DOHH2 (cell line): ENCODE results near the gene CFAP221.

Experiments used
- H3F3A ChIP-seq: fragments of 200-600 bp; sonication (generic), shearing (Covaris generic); 2 replicates; pipeline ENCODE4 v1.6.0; 2016; ENCODE audit warnings: antibody characterized with exemption, mild to moderate bottlenecking; ENCODE audit not compliant: control insufficient read depth, insufficient read depth
- H3K27ac ChIP-seq: fragments of 200-600 bp; sonication (generic); 2 replicates; pipeline ENCODE4 v1.5.1; 2014; ENCODE audit warnings: low read depth, mild to moderate bottlenecking, low read length, moderate library complexity
- H3K27me3 ChIP-seq: fragments of 200-600 bp; sonication (generic); 2 replicates; pipeline ENCODE4 v1.6.1; 2014; ENCODE audit warnings: mild to moderate bottlenecking, low read length, mixed read lengths; ENCODE audit not compliant: control insufficient read depth
- H3K36me3 ChIP-seq: fragments of 200-600 bp; sonication (generic); 2 replicates; pipeline ENCODE4 v1.6.1; 2014; ENCODE audit warnings: mild to moderate bottlenecking, low read length, moderate library complexity, mixed read lengths; ENCODE audit not compliant: control insufficient read depth
- H3K4me1 ChIP-seq: fragments of 200-600 bp; sonication (generic); 2 replicates; pipeline ENCODE4 v1.6.1; 2014; ENCODE audit warnings: mild to moderate bottlenecking, low read length, mixed read lengths; ENCODE audit not compliant: control insufficient read depth
- H3K4me2 ChIP-seq: fragments of 200-600 bp; sonication (generic); 2 replicates; pipeline ENCODE4 v1.6.0; 2014; ENCODE audit warnings: mild to moderate bottlenecking, low read length, moderate library complexity
- H3K4me3 ChIP-seq: fragments of 200-600 bp; sonication (generic); 2 replicates; pipeline ENCODE4 v1.5.1; 2014; ENCODE audit warnings: mild to moderate bottlenecking, low read length, mixed read lengths
- H3K79me2 ChIP-seq: fragments of 200-600 bp; sonication (generic); 2 replicates; pipeline ENCODE4 v1.6.1; 2014; ENCODE audit warnings: mild to moderate bottlenecking, low read length, mixed read lengths; ENCODE audit not compliant: control insufficient read depth
- H3K9me2 ChIP-seq: fragments of 200-600 bp; sonication (generic); replicated peaks from 2 replicates; pipeline ENCODE4 v1.6.1; 2014; ENCODE audit warnings: mild to moderate bottlenecking, low read length, mixed read lengths; ENCODE audit not compliant: control insufficient read depth
- H3K9me3 ChIP-seq: fragments of 200-600 bp; sonication (generic); 2 replicates; pipeline ENCODE4 v1.6.1; 2014; ENCODE audit warnings: antibody characterized with exemption, low read length, mixed read lengths; ENCODE audit not compliant: control insufficient read depth, insufficient read depth
- H4K20me1 ChIP-seq: fragments of 200-600 bp; sonication (generic); 2 replicates; pipeline ENCODE4 v1.6.0; 2014; ENCODE audit warnings: low read depth, mild to moderate bottlenecking, antibody characterized with exemption, low read length, moderate library complexity; ENCODE audit not compliant: control insufficient read depth, insufficient read depth
- CTCF ChIP-seq: fragments of 200-600 bp; sonication (generic); IDR thresholded peaks from one replicate; pipeline ENCODE4 v1.5.1; 2014; ENCODE audit warnings: antibody characterized with exemption, mild to moderate bottlenecking, low read depth, low read length; ENCODE audit not compliant: poor library complexity, severe bottlenecking
- EZH2phosphoT487 ChIP-seq: fragments of 200-600 bp; sonication (generic); IDR thresholded peaks from 2 replicates; pipeline ENCODE4 v1.6.1; 2017; ENCODE audit warnings: borderline replicate concordance, mild to moderate bottlenecking, antibody characterized with exemption, low read length, moderate library complexity, mixed read lengths

The CFAP221 gene

GRCh38 chr2:119674711-119675500 lies 130.7 kb downstream of the CFAP221 start:
- TF ChIP-seq EZH2phosphoT487 (no peak), CTCF (no peak)
- no peaks in the 10 kb centered on the region for H3K27me3 ChIP-seq
- no peaks in the 10 kb centered on the region for H3K9me3 ChIP-seq
- H3K4me1 ChIP-seq: peaks cover 4% of the 10 kb centered on the region
- H3K79me2 ChIP-seq: peaks cover 9% of the 10 kb centered on the region
- H3K27ac ChIP-seq: no peak overlapping the region
- H3K4me2 ChIP-seq: no peak overlapping the region
- no peaks in the 10 kb centered on the region for H3K9me2 ChIP-seq
- peaks cover 4% of the 10 kb centered on the region; the same call in 1 of the 2 replicates for H3K36me3 ChIP-seq
- H4K20me1 ChIP-seq: no peaks in the 10 kb centered on the region
- no peak overlapping the region for H3K4me3 ChIP-seq
- H3F3A ChIP-seq: no peaks in the 10 kb centered on the region

DNA sequence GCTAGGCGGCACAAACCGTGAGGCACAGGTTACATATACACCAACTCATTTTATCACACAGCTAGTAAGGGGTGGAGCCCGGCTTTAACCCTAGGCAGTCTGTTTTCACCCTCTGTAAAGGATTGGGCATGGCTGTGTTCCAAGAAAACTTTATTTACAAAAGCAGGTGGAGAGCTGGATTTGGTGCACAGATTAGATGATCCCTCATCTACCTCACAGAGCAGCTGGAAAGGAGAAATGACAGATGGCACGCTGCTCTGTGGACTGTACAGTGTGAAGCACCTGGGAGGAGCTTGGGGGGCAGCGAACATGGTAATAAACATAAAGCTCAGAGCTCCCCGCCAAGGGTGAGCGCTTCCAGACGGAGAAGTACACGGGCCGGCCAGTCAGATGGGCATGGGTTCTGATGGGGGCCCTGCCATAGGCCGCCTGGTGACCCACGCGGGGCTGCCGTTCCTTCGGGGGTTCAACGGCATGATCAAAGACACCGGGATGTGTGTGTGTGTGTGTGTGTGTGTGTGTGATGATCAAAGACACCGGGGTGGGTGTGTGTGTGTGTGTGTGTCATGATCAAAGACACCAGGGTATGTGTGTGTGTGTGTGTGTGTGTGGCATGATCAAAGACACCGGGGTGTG lies 133.9 kb downstream of the CFAP221 start:
- H3K9me3 ChIP-seq: no peaks in the 10 kb centered on the region
- no peaks in the 10 kb centered on the region for H3K27me3 ChIP-seq
- H3K27ac ChIP-seq: no peak overlapping the region
- peaks cover 24% of the 10 kb centered on the region for H3K36me3 ChIP-seq
- H4K20me1 ChIP-seq: peaks cover 3% of the 10 kb centered on the region; the same call in 1 of the 2 replicates
- no peaks in the 10 kb centered on the region for H3K9me2 ChIP-seq
- H3F3A ChIP-seq: no peaks in the 10 kb centered on the region
- H3K4me1 ChIP-seq: peaks cover 9% of the 10 kb centered on the region
- H3K4me2 ChIP-seq: peak overlapping the region; percentile 80
- TF ChIP-seq CTCF (no peak), EZH2phosphoT487 (no peak)
- peaks cover 28% of the 10 kb centered on the region for H3K79me2 ChIP-seq
- peak overlapping the region; percentile 87 for H3K4me3 ChIP-seq

DNA sequence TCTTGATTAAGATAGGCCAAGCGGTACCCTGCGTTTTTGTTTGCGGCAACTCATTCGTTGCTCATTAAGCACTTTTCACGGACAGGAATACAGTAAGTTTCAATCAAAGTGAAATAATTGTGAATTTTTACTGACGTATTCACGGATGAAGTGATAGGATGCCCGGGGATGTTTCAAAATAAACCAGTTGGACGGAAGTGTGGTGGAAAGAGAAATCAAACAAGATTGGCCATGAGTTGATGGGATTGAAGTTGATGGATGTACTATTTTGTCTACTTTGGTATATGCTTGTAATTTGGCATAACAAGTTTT lies 135.2 kb downstream of the CFAP221 start:
- H3K27me3 ChIP-seq: no peaks in the 10 kb centered on the region
- H3K4me2 ChIP-seq: peak overlapping the region; percentile 80
- peaks cover 9% of the 10 kb centered on the region for H3K4me1 ChIP-seq
- peaks cover 28% of the 10 kb centered on the region for H3K79me2 ChIP-seq
- no peaks in the 10 kb centered on the region for H3F3A ChIP-seq
- TF ChIP-seq EZH2phosphoT487: no peak
- TF ChIP-seq CTCF: no peak
- H3K9me2 ChIP-seq: no peaks in the 10 kb centered on the region
- H3K9me3 ChIP-seq: no peaks in the 10 kb centered on the region
- no peak overlapping the region for H3K27ac ChIP-seq
- peak overlapping the region; percentile 87 for H3K4me3 ChIP-seq
- peaks cover 24% of the 10 kb centered on the region for H3K36me3 ChIP-seq
- peaks cover 3% of the 10 kb centered on the region; the same call in 1 of the 2 replicates for H4K20me1 ChIP-seq
